ENCODE results near the gene TNS4.
A peak's percentile ranks its signal among the peaks of the same experiment; 100 is the strongest.

Gene TNS4

DNA sequence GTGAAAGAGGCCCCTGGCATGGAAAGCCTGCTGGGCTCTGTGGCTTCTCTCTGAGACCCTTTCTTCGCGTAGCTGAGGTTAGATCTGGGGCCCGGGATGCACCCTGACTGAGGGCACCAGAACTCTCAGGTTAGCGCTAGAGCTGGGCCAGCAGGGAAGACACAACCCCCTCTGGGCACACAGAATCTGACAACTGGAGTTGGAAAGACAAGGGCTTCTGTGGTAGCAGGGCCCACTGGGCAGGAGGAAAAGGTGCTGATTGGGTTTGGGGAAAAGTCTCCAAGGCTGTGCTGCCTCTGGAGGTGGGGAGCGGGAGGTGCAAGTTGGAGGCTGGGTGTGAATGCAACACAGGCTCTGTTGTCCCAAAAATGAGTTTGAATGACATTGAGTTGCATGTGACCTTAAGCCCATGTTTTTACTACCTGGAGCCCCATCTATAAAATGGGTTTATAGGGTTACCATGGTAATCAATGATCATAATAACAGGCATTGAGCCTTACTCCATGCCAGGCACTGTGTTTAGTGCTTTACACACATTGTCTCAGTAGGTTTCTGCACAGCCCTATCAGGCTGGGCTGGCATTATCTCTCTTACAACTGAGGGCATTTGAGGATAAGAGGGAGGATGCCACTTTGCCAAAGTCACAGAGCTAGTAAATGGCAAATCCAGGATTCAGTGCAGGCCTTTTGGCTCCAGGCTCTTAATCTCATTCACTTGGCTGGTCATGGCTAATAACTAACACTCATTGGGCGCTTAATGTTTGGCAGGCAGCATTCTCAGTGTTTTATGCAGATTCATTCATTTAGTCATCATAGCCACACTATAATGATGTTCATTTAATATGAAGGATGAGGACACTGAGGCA lies 67.6 kb downstream of the TNS4 start:
- peak; percentile 78 for DNase-seq (ENCODE audit: low spot score)

DNA sequence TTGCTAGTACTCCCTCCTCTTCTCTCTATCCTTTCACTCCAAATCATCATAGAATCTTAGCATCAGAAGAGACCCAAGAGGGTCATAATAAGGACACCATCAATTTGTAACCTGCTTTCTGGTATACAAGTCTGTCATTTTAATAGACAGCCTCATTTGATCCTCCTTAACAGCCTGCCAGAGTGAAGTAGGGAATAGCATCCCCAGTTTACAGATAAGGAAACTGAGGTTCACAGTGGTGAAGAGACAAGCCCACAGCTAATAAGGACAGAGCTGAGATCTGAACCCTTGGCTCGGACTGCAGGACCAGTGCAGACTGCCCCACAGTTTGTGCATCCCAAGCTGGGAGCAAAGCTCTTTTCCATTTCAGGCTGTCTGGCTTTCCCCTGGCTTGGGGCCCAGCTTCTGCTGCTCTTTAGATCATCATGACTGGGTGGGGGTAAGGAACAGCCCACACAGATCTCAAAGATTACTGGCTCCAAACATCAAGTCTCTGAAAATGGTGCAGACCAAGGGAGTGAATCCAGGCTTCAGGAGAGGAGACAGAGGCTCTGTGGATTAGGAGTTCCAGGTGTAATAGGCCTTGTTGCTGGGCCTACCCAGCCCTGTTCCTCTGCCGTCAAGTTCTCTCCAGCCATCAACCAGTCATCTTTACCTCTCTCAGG lies 68.4 kb downstream of the TNS4 start:
- DNase-seq (ENCODE audit: low spot score), result peak; percentile 44

DNA sequence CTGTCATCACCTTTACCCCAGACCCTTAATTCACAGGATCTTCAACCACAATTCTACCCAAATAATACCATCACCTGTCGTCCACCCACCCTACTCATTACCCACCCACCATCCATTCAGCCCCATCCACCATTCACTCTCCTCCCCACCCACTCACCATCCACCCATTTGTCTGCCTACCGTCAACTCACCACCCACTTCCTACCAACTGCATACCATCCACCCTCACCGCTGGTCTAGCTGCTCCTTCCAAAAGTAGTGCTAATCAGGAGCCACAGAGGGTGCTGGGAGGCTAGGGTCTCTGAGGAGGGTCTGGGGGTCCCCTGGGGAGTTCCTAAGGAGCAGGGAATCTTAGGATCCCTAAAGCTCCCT lies 70.2 kb downstream of the TNS4 start:
- no peak for DNase-seq (ENCODE audit: low spot score)

- peak; percentile 23 for DNase-seq (ENCODE audit: low spot score)
These were observed 70.9 kb downstream of the TNS4 start for GRCh38 chr17:40430272-40431230.

DNA sequence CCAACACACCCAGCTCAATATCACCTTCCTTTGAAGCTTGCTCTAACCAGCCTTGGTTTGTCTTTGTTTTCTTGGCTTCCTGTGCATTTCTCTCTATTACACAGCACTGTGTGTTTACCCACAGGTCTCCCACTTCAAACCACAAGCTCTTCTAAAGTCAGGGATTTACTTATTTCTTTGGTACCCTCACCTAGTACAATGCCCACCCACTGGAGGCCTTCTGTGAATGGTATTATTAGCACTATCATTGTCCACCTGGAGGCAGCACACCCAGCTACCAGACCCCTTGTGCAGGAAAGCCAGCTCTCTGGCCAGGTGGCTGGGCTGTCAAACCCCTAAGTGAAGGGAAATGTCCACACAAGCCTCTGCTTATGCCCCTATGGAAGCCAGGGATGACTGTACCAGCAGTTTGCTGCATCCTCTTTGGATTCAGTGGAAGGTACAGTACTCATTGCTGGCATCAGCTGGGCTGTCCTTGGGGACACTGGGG lies 74.4 kb downstream of the TNS4 start:
- DNase-seq (ENCODE audit: low spot score), result no peak

Data from ecto neural progenitor cell (in vitro differentiated cells).